ENCODE data around the gene SKOR1.
A peak's percentile ranks its signal among the peaks of the same experiment; 100 is the strongest.

SKOR1 gene

GRCh38 chr15:67824197-67824968, 926 bp upstream of the SKOR1 start:
- no peak overlapping the region for H3K27ac ChIP-seq
- no peak overlapping the region for H3K4me3 ChIP-seq
- DNase-seq: no peak
- no peaks in the 10 kb centered on the region for H3K9me3 ChIP-seq
- TF ChIP-seq CTCF (IDR thresholded peaks at IDR 0.05): no peak
- H3K36me3 ChIP-seq: no peaks in the 10 kb centered on the region
- peaks cover 0 to 86% (median 62%) of the 10 kb centered on the region in 4 donors for H3K4me1 ChIP-seq
- intact Hi-C loops (cut with DNase I; ENCODE audit: low total_unique reads): no loop called here
- H3K27me3 ChIP-seq: peaks cover 10 to 100% of the 10 kb centered on the region in 2 donors

- H3K9me3 ChIP-seq: no peaks in the 10 kb centered on the region
- intact Hi-C loops (cut with DNase I; ENCODE audit: low total_unique reads): no loop called here
- H3K4me3 ChIP-seq: peak overlapping the region in 1 of 2 donors; percentile 22
- H3K27me3 ChIP-seq: peaks cover 10 to 100% of the 10 kb centered on the region in 2 donors
- no peak for TF ChIP-seq CTCF (IDR thresholded peaks at IDR 0.05)
- no peak overlapping the region for H3K27ac ChIP-seq
- H3K4me1 ChIP-seq: peaks cover 0 to 77% (median 58%) of the 10 kb centered on the region in 4 donors
- no peaks in the 10 kb centered on the region for H3K36me3 ChIP-seq
- peak in 1 of 2 donors; percentile 55 for DNase-seq
Observed at GRCh38 chr15:67825881-67826716, 790 bp downstream of the SKOR1 start.

GRCh38 chr15:67826717-67827561, 1.6 kb downstream of the SKOR1 start:
- Histone ChIP-seq H3K9me3 (no peaks in the 10 kb centered on the region), H3K36me3 (no peaks in the 10 kb centered on the region), H3K4me3 (no peak overlapping the region), H3K27me3 (peaks cover 10 to 100% of the 10 kb centered on the region in 2 donors), H3K4me1 (peaks cover 0 to 74% (median 57%) of the 10 kb centered on the region in 4 donors), H3K27ac (no peak overlapping the region)
- no peak for TF ChIP-seq CTCF (IDR thresholded peaks at IDR 0.05)
- intact Hi-C loops (cut with DNase I; ENCODE audit: low total_unique reads): no loop called here
- DNase-seq: peak in 1 of 2 donors; percentile 50

GRCh38 chr15:67827562-67828277, 2.4 kb downstream of the SKOR1 start:
- no peak overlapping the region for H3K27ac ChIP-seq
- no peak for TF ChIP-seq CTCF (IDR thresholded peaks at IDR 0.05)
- no peaks in the 10 kb centered on the region for H3K9me3 ChIP-seq
- H3K27me3 ChIP-seq: peaks cover 10 to 100% of the 10 kb centered on the region in 2 donors
- peak overlapping the region in 1 of 2 donors; percentile 22 for H3K4me3 ChIP-seq
- intact Hi-C loops (cut with DNase I; ENCODE audit: low total_unique reads): no loop called here
- peaks cover 0 to 74% (median 57%) of the 10 kb centered on the region in 4 donors for H3K4me1 ChIP-seq
- DNase-seq: peak in 1 of 2 donors; percentile 55
- no peaks in the 10 kb centered on the region for H3K36me3 ChIP-seq

Measured in tibial artery (tissue), 4 donors.